ENCODE measurements around the gene MFSD8.
"Not testable (repeated sequence)": the region's sequence is repeated elsewhere in the genome, so short reads cannot be mapped to it uniquely, and the experiment has no call there.

MFSD8 gene

DNA sequence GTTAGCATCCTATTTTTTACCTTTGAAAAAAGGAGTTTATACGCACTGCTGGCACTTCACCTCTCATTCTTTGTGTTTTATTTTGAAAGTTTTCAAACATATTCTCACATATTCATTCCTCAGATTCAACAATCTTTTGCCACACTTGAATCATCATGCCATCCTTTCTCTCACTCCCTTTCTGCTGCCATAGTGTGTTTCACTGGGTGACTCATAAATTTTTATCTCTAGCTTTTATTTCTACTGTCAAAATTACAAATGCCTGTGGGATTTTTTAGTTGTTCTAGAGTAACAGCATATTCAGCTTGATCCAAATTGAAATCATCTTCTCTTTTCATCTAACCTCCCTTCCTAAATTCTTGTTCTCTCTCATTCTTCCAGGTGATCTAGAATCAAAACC lies 28.0 kb downstream of the MFSD8 start:
- DNase-seq (ENCODE audit: low read depth), result peak; percentile 14
- TF ChIP-seq, protein P1, sequence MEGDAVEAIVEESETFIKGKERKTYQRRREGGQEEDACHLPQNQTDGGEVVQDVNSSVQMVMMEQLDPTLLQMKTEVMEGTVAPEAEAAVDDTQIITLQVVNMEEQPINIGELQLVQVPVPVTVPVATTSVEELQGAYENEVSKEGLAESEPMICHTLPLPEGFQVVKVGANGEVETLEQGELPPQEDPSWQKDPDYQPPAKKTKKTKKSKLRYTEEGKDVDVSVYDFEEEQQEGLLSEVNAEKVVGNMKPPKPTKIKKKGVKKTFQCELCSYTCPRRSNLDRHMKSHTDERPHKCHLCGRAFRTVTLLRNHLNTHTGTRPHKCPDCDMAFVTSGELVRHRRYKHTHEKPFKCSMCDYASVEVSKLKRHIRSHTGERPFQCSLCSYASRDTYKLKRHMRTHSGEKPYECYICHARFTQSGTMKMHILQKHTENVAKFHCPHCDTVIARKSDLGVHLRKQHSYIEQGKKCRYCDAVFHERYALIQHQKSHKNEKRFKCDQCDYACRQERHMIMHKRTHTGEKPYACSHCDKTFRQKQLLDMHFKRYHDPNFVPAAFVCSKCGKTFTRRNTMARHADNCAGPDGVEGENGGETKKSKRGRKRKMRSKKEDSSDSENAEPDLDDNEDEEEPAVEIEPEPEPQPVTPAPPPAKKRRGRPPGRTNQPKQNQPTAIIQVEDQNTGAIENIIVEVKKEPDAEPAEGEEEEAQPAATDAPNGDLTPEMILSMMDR (IDR thresholded peaks at IDR 0.05; ENCODE audit: control insufficient read depth, insufficient read depth, low read depth, low read length, missing control alignments), result no peak
- H3K4me3 ChIP-seq (ENCODE audit: control insufficient read depth, low read depth, low read length), result no peak overlapping the region

DNA sequence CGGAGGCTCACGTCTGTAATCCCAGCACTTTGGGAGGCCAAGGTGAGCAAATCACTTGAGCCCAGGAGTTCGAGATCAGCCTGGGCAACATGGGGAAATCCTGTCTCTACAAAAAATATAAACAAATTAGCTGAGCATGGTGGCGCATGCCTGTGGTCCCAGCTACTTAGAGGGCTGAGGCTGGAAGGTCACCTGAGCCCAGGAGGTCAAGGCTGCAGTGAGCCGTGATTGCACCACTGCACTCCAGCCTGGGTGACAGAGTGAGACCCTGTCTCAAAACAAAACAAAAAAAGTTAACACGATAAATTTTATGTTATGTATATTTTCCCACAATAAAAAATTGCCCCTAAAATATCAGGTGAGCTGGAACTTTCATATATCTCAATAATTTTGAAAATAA lies 33.1 kb downstream of the MFSD8 start:
- DNase-seq (ENCODE audit: low read depth); H3K4me3 ChIP-seq (ENCODE audit: control insufficient read depth, low read depth, low read length): not testable (repeated sequence)

DNA sequence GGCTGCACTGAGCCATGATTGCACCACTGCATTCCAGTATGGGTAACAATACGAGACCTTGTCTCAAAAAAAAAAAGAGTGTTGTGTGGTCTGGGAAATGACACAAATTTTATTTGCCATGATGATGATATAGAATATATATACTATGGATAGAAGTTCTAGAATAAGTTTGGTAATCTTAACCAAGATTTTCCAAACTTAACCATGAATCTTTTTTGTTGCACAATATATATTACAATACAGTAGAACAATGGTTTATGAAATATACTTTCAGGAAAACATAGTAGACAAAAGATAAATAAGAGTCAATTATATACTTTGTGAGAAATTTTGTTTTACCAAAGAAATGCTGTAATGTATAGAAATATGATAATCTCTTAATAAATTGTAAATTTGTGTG lies 34.8 kb downstream of the MFSD8 start:
- DNase-seq (ENCODE audit: low read depth), result no peak
- no peak overlapping the region for H3K4me3 ChIP-seq (ENCODE audit: control insufficient read depth, low read depth, low read length)
- TF ChIP-seq, protein P1 (IDR thresholded peaks at IDR 0.05; ENCODE audit: control insufficient read depth, insufficient read depth, low read depth, low read length, missing control alignments), result no peak

DNA sequence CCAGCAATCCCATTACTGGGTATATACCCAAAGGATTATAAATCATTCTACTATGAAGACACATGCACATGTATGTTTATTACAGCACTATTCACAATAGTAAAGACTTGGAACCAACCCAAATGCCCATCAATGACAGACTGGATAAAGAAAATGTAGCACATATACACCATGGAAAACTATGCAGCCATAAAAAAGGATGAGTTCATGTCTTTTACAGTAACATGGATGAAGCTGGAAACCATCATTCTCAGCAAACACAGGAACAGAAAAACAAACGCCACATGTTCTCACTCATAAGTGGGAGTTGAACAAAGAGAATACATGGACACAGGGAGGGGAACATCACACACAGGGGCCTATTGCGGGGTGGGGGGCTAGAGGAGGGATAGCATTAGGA lies 39.3 kb downstream of the MFSD8 start:
- not testable (repeated sequence) for DNase-seq (ENCODE audit: low read depth)

DNA sequence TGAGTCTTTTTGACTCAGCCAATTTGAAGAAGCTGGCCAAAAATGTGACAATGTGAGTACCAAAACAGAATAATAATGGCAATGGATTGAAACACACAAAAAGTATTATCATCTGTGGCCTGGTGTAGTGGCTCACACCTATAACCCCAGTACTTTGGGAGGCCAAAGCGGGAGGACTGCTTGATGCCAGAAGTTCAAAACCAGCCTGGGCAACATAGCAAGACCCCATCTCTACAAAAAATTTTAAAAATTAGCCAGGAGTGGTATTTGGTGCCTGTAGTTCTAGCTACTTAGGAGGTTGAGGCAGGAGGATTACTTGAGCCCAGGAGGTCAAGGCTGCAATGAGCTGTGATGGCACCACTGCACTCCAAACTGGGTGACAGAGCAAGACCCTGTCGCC lies 42.7 kb downstream of the MFSD8 start:
- TF ChIP-seq, protein P1 (IDR thresholded peaks at IDR 0.05; ENCODE audit: control insufficient read depth, insufficient read depth, low read depth, low read length, missing control alignments), result no peak
- no peak overlapping the region for H3K4me3 ChIP-seq (ENCODE audit: control insufficient read depth, low read depth, low read length)
- no peak for DNase-seq (ENCODE audit: low read depth)

More for the DNA sequence above, 39.3 kb downstream of the MFSD8 start:
- not testable (repeated sequence) for H3K4me3 ChIP-seq (ENCODE audit: control insufficient read depth, low read depth, low read length)

DNA sequence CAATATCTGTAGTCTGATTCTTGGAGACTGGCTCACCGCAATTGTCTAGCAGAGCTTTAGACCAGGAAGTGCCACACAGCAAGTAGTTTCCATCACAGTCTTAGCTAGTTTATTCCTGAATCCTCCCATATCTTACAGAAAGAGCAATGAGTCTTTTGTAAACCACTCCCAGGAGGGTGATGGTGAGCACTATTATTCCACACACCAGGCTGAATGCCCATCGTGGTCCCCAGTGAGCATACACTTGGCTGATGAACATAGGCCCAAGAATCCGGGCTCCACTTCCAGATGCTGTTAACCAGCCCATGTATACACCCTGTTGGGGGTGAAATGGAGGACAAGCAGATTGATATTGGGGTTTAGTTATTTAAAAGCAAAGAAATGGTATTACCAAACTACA lies 44.5 kb downstream of the MFSD8 start:
- no peak overlapping the region for H3K4me3 ChIP-seq (ENCODE audit: control insufficient read depth, low read depth, low read length)
- no peak for DNase-seq (ENCODE audit: low read depth)
- TF ChIP-seq, protein P1 (IDR thresholded peaks at IDR 0.05; ENCODE audit: control insufficient read depth, insufficient read depth, low read depth, low read length, missing control alignments), result no peak

DNA sequence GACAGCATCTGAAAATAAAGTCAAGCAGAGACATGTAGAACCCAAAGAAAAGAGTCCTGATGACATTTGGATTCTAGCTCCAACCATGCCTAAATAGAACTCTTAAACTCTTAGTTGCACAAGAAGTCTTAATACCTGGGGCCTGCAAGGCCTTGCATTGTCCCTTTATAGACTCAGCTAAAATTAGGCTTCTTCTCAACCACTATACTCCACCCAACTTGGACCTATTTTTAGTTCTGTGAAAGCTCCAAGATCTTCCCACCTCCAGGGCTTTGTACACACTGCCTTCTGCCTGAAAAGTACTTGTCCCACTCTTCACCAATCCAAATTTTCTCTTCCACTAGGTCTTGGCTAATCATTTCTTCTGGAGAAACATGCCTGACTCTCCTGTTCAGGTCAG lies 47.8 kb downstream of the MFSD8 start:
- TF ChIP-seq, protein P1 (IDR thresholded peaks at IDR 0.05; ENCODE audit: control insufficient read depth, insufficient read depth, low read depth, low read length, missing control alignments), result no peak
- no peak for DNase-seq (ENCODE audit: low read depth)
- H3K4me3 ChIP-seq (ENCODE audit: control insufficient read depth, low read depth, low read length), result no peak overlapping the region

DNA sequence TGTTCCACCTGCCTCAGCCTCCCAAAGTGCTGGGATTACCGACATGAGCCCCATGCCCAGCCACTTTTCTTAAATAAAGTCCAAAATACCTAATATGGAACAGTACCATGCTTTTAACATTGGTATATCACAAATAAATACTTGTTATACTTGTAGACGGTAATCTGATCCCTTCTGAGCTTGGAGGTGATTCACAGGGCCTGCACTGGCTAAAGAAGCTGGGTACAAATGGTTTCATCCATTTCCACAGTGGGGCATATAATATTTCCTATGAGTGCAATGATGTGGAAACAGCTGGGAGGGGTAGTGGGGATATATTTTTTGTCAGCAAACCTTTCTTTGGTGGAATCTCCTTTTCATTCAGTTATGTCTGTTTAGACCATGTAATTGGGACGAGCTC lies 48.5 kb downstream of the MFSD8 start:
- H3K4me3 ChIP-seq (ENCODE audit: control insufficient read depth, low read depth, low read length), result no peak overlapping the region
- TF ChIP-seq, protein P1 (IDR thresholded peaks at IDR 0.05; ENCODE audit: control insufficient read depth, insufficient read depth, low read depth, low read length, missing control alignments), result no peak
- no peak for DNase-seq (ENCODE audit: low read depth)
